GM11168 (cell line): ENCODE results near the gene SFTPB.
"Not testable (repeated sequence)": the region's sequence is repeated elsewhere in the genome, so short reads cannot be mapped to it uniquely, and the experiment has no call there.

Experiments used
- in situ Hi-C: fragments of 300-500 bp; cut with MboI; formaldehyde crosslinking; loops from one replicate; pipeline ENCODE4 v1.12.0; 2022; ENCODE audit warnings: low sequenced_read_pairs; ENCODE audit not compliant: unreplicated experiment

SFTPB gene

DNA sequence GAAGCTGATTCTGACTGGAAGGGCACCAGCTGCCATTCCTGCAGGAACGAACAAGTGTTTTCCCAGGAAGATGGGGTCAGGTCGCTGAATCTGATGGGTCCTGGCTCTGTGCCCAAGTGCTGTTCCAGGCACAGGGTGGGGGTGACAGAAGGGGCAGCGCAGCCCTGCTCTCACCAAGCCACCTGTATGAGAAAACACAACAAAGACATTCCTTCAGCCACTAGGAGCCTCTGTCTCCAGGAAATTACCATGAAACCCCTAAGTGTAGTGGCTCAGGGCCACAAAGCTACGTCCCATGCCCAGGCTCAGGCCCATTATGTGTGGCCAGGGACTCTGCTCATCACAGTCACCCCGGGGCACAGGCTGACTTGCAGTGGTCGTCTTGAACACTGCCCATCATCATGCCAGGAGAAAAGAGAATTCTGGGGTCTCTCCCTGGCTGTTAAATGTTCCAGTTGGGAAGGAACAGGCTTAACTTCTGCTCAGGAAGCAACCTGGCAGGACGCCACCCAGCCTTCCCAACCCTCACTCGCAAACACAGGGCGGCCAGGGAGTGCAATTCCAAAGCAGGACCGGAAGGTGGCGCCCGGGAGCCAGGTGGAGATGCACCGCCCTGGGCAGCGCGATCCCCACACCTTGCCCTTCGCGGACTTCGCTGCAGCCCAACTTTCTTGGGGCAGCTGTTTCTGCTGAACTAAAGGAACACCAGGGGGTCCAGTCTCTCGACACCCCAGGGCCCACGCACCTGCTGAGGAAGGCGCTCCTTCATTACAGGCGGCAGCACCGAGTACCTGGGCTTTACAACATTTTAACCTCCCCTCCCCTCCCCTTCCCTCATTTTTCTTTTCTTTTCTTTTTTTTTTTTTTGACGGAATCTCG lies 11.0 kb upstream of the SFTPB start:
- in situ Hi-C loops = no loop called here

GRCh38 chr2:85678377-85678776 lies 10.4 kb upstream of the SFTPB start:
- in situ Hi-C loops = no loop called here

DNA sequence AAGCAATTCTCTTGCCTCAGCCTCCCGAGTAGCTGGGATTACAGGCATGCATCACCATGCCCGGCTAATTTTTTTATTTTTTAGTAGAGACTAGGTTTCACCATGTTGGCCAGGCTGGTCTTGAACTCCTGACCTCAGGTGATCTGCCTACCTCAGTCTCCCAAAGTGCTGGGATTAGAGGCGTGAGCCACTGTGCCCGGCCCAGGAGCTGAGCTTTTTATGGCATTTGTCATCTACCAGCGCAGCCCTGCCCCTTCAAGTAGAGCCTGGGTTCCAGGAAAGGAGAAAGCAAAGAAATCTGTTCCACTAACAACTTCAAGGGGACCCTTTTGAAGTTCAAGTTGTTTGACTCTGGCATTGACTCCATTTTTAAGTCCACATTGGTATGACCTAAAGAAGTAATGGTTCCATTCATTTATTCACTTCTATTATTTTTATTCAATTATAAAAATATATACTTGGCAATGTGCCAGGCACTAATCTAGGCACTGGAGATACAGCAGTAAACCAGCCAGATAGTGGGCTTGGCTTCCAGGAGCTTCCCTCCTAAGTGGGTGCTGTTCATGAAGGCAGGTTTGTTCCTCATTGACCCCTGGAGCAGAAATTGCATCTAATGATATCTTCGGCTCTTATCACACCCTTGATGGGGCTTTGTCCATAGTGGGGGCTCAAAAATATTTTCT lies 8.0 kb upstream of the SFTPB start:
- in situ Hi-C loops = no loop called here

- in situ Hi-C loops = no loop called here
These were observed 7.4 kb upstream of the SFTPB start for GRCh38 chr2:85675427-85675826.

- in situ Hi-C loops = no loop called here
These were observed 6.4 kb upstream of the SFTPB start for GRCh38 chr2:85674417-85674816.

DNA sequence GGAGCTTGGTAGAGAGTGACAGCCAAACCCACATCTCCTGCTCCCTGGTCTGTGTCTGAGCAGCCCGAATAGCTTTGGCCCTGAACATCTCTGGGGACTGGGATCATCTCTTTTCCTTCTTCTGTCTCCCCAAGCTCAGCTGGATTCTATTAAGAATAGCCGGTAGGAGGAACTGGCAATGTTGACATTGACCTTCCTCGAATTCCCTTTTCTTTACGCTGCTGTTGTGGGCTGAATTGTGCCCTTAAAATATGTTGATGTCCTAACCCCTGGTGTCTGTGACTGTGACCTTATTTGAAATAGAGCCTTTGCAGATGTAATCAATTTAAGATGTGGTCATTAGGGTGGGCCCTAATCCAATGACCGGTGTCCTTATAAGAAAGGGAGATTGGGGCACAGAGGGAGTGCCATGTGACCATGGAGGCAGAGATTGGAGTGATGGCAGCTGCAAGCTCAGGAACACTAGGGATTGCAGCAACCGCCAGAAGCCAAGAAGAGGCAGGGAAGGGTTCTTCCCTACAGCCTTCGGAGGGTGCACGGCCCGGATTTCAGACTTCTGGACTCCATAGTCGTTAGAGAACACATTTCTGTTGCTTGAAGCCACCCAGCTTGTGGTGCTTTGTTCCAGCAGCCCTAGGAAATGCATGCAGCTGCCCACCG lies 5.8 kb upstream of the SFTPB start:
- in situ Hi-C loops = no loop called here

DNA sequence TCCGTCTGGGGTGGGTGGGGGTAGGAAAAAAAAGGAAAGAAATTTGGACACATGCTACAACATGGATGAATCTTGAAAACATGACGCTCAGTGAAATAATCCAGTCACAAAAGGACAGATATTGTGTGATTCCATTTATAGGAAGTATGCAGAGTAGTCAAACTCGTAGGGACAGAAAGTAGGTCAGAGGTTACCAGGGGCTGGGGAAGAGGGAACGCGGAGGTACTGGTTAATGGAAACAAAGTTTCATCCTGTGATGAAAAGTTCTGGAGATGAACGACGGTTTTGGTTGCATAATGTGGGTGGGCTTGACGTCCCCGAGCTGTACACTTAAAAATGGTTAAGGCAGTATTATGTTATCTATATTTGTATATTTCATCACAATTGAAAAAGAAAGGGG lies 4.5 kb upstream of the SFTPB start:
- in situ Hi-C loops = no loop called here

GRCh38 chr2:85670416-85670815 lies 2.4 kb upstream of the SFTPB start:
- in situ Hi-C loops = not testable (repeated sequence)

DNA sequence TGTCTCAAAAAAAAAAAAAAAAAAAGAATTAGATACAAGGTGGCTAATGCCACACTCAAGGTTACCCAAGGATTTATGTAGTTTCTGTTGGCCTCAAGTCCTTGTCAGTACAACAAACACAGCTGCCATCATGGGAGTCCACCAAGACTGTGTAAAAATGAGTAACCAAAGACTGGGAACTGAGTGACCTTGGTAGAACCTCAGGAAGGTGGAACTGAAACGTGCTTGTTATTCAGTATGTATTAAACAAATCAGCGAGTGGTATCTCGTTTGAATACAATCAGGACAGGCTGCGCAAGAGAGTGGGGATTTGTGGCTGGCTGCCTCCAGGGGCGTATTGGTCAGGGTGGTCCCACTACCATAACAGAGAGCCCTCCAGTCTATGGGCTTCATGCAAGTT lies 1.6 kb upstream of the SFTPB start:
- in situ Hi-C loops = no loop called here

GRCh38 chr2:85668857-85669142 lies 801 bp upstream of the SFTPB start:
- in situ Hi-C loops = no loop called here

GRCh38 chr2:85667561-85668008 lies 414 bp downstream of the SFTPB start:
- in situ Hi-C loops = no loop called here

DNA sequence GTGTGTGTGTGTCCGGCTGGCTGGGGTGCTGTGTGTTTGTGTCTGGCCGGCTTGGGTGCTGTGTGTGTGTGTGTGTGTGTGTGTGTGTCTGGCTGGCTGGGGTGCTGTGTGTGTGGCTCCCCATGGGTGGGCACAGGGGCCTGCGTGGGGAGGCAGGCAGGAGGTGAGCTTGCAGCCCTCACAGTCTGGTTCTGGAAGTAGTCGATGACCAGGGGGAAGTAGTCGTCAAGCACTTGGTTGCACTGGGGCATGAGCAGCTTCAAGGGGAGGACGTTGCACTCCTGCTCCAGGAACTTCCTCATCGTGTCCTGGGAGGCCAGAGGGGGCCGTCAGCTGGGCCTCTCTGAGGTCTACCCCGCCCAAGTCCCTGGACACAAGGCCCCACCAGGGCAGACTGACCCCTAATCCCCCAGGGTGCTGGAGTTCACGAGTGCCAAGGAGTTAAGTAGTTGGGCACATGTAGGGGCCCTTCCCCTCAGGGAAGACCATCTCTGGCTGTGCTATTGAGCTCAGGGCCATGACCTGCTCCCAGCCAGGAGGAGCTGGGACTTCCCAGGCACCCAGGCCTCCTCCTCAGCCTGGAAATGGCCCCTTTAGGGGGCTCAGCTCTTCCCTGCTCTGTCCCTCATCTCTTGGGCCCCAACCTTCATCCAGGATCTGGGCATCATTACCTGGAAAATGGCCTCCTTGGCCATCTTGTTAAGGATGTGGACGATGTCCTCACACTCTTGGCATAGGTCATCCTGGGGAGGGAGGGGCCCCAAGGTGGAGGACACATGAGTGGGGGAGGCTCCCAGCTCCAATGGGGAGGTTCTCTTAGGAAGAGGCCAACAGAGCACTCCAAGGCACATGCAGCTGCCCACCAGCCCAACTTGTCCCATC lies 1.3 kb downstream of the SFTPB start:
- in situ Hi-C loops = no loop called here

DNA sequence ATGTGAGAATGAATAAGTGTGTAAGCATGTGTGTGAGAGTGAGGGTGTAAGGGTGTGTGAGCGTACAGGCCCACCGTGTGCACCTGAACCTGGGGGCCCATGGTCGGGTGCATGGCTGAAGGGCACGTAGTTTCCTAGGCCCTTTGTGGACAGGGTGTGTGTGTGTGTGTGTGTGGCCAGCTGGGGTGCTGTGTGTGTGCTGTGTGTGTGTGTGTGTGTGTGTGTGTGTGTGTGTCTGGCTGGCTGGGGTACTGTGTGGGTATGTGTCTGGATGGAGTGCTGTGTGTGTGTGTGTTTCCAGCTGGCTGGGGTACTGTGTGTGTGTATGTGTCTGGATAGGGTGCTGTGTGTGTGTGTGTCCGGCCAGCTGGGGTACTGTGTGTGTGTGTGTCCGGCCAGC lies 2.0 kb downstream of the SFTPB start:
- in situ Hi-C loops = no loop called here

DNA sequence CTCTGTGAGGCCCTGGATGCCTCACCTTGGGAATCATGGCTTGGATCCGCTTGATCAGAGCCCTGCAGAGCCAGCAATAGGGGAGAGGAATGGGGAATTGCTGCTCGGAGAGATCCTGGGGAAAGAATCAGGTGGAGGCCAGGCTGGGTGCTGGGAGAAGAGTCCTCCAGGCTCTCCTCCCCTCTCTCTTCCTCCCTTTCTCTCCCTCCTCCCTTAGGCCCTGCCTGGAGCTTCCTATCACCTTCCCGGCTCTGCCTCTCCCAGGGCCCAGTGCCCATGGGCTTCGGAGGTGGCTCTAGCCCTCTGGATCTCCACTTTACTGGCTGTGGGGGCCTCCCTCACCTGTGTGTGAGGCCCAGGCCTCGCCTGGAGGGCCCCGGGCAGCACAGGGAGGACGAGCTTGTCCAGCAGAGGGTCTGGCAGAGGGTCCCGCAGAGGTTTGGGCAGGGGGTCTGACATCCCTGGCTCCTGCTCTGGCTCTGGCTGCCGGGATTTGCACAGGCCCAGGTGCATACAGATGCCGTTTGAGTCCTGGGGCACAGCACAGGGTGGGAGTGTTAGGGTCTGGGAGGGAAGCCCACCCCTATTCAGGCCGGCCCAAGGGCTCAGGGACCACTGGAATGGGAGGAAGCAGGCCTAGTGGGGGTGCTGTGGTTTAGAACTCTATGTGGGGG lies 2.6 kb downstream of the SFTPB start:
- in situ Hi-C loops = no loop called here

DNA sequence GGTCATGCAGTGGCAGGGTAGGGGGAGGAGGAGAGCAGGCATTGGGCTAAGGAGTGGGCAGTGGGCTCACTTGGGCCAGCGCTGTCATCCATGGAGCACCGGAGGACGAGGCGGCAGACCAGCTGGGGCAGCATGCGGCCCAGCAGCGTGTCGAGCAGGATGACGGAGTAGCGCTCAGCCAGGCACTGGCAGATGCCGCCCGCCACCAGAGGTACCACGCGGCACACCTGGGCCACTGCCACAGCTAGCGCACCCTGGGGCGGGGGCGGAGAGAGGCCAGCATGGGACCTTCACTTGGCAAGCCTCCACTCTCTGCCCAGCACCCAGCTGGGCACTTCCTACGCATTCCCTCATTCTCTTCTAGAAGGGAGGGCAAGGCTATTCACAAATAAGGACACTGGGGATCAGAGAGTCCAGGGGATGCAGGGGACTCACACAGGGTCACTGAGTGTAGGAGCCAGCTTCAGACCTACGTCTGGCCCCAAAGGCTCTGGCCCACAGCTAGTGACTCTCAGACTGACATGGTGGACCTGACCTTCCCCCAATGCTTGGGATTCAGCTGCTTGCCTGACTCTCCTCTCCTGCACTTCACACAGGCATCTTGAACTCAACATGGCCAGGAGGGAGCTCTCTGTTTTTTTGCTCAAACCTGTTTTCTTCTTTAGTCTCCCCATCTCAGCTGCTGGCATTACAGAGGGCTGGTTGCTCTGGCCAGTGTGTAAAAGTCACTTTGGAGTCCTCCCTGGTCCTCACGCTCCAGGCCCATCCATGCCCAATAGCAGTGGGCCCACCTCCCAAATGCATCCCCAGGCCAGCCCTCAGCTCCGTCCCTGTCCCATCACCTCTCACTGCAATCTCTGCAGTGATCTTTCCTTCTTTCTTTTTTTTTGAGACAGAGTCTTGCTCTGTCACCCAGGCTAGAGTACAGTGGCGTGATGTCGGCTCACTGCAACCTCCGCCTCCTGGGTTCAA lies 4.1 kb downstream of the SFTPB start:
- in situ Hi-C loops = no loop called here

GRCh38 chr2:85662899-85663593 lies 5.0 kb downstream of the SFTPB start:
- in situ Hi-C loops = no loop called here

- in situ Hi-C loops = no loop called here
These were observed 6.7 kb downstream of the SFTPB start for GRCh38 chr2:85661139-85661858.

GRCh38 chr2:85660725-85661124 lies 7.3 kb downstream of the SFTPB start:
- in situ Hi-C loops = no loop called here
